ENCODE data around the gene TMEM18. TPM values are rescaled to one million over a fixed set of nuclear protein-coding genes. Genes with fewer than 3 reads are reported as not detected.

The TMEM18 gene
- total RNA-seq, 2 donors from 2014 or later: 10.9 to 13.2 TPM

DNA sequence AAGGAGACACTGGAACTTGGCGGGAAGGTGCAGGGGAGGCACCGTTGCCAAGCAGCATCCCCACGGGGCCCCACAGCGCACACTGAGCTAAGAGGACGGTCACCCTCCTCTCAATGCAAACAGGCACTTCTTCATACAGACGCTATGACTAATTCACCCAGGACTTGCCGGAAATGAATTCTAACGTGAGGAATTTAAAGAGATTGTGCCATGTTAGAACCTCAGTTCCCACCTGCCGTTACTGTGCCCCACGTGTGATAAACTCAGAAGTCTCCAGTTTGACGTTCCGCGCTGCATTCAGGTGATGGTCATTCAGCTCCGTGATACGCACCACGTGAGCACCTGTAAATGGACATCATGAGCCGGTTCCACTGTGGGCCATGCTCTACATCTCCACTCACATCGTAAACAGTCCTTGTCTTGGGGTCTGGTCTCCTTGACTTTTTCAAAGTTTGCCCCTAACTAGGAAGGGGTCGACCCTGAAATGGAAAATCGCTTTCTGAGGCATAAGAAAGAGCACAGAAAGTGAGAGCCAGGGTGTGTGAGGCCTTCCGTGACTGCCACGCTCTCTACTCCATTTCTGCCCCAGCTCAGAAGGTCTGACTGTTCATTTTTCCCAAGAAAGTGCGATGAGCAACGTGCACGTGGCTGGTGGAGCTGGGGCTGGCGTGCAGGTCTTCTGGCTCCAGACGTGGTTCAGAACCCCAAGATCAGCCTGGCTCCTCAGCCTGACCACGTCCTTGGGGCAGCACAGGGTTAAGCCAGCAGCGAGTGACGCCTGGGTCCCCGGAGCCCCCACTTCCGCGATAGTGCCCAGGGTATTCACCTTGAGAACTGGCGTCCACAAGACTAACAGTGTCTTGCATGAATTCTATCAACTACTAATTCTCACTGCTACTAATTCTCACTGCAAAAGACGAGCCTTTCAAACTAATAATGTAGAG is 35.1 kb downstream of the TMEM18 start:
- H3K27me3 ChIP-seq: no peaks in the 10 kb centered on the region
- TF ChIP-seq POLR2A (IDR thresholded peaks at IDR 0.05): no peak
- TF ChIP-seq, protein P1, sequence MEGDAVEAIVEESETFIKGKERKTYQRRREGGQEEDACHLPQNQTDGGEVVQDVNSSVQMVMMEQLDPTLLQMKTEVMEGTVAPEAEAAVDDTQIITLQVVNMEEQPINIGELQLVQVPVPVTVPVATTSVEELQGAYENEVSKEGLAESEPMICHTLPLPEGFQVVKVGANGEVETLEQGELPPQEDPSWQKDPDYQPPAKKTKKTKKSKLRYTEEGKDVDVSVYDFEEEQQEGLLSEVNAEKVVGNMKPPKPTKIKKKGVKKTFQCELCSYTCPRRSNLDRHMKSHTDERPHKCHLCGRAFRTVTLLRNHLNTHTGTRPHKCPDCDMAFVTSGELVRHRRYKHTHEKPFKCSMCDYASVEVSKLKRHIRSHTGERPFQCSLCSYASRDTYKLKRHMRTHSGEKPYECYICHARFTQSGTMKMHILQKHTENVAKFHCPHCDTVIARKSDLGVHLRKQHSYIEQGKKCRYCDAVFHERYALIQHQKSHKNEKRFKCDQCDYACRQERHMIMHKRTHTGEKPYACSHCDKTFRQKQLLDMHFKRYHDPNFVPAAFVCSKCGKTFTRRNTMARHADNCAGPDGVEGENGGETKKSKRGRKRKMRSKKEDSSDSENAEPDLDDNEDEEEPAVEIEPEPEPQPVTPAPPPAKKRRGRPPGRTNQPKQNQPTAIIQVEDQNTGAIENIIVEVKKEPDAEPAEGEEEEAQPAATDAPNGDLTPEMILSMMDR (IDR thresholded peaks at IDR 0.05): no peak
- 82 to 83% methylated on average over 32 to 35 of the region's 35 CpGs for WGBS, 2 donors
- DNase-seq: no peak
- H3K27ac ChIP-seq: no peak overlapping the region
- H3K4me1 ChIP-seq: no peaks in the 10 kb centered on the region
- ATAC-seq: no peak
- no peaks in the 10 kb centered on the region for H3K9me3 ChIP-seq
- no peak overlapping the region for H3K4me3 ChIP-seq
- no peaks in the 10 kb centered on the region for H3K36me3 ChIP-seq (replicated peaks in 1 of 2; ENCODE audit: insufficient read depth in 1 of 2, low read depth in 2 of 2)
- intact Hi-C loops (cut with DNase I): no loop called here

DNA sequence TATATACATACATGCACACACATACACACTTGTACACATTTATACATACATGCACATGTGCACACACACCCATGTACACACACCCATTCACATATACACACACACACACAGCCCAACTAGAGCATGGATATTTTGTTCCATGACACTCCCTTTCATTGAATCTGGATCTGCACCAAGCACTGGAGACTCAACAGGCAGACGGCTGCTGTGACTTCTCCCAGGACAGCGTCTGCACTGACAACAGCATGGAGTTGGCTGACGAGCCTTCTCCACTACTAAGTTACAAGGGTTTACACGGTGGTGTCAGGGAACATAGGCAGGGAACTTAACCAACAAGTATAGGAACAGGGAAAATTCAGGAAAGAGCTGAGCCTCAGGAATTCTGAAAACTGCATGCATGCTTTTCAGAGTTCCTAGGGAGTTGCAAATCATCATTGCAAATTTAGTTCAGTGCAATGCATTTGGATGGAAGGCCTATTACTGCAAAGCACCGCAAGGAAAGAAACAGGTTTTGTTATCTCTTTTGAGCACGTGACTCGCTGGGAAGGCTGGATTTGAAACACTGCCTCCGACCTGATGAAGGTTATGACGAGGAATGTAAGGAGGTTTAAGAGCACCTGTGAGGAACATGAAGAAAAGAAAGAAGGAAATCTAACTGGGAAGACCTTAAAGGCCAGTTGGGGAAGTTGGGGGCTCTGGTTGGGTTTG is 35.9 kb downstream of the TMEM18 start:
- H3K9me3 ChIP-seq: no peaks in the 10 kb centered on the region
- H3K27me3 ChIP-seq: no peaks in the 10 kb centered on the region
- ATAC-seq: no peak
- no peaks in the 10 kb centered on the region for H3K36me3 ChIP-seq (replicated peaks in 1 of 2; ENCODE audit: insufficient read depth in 1 of 2, low read depth in 2 of 2)
- DNase-seq: no peak
- 26 to 27% methylated on average over 9 of the region's 9 CpGs for WGBS, 2 donors
- TF ChIP-seq POLR2A (IDR thresholded peaks at IDR 0.05): no peak
- TF ChIP-seq, protein P1 (IDR thresholded peaks at IDR 0.05): no peak
- H3K27ac ChIP-seq: no peak overlapping the region
- no peak overlapping the region for H3K4me3 ChIP-seq
- H3K4me1 ChIP-seq: peaks cover 6% of the 10 kb centered on the region
- intact Hi-C loops (cut with DNase I): no loop called here

- Histone ChIP-seq H3K27me3 (no peaks in the 10 kb centered on the region), H3K9me3 (no peaks in the 10 kb centered on the region), H3K27ac (no peak overlapping the region), H3K4me1 (peaks cover 8% of the 10 kb centered on the region), H3K36me3 (replicated peaks in 1 of 2; ENCODE audit: insufficient read depth in 1 of 2, low read depth in 2 of 2) (no peaks in the 10 kb centered on the region), H3K4me3 (no peak overlapping the region)
- intact Hi-C loops (cut with DNase I): no loop called here
- DNase-seq: no peak
- TF ChIP-seq, protein P1 (IDR thresholded peaks at IDR 0.05): no peak
- no peak for TF ChIP-seq POLR2A (IDR thresholded peaks at IDR 0.05)
- ATAC-seq: no peak
- WGBS, 2 donors: 70 to 72% methylated on average over 5 to 6 of the region's 6 CpGs
Measured at GRCh38 chr2:639703-640102, 37.5 kb downstream of the TMEM18 start.

GRCh38 chr2:637804-638203 is 39.4 kb downstream of the TMEM18 start:
- no peak overlapping the region for H3K4me3 ChIP-seq
- ATAC-seq (no peak), DNase-seq (no peak)
- no peaks in the 10 kb centered on the region for H3K27me3 ChIP-seq
- 38 to 55% methylated on average over 7 of the region's 7 CpGs for WGBS, 2 donors
- intact Hi-C loops (cut with DNase I): no loop called here
- no peaks in the 10 kb centered on the region for H3K9me3 ChIP-seq
- no peak overlapping the region for H3K27ac ChIP-seq
- peaks cover 8% of the 10 kb centered on the region for H3K4me1 ChIP-seq
- H3K36me3 ChIP-seq (replicated peaks in 1 of 2; ENCODE audit: insufficient read depth in 1 of 2, low read depth in 2 of 2): no peaks in the 10 kb centered on the region
- TF ChIP-seq, protein P1 (IDR thresholded peaks at IDR 0.05): no peak
- TF ChIP-seq POLR2A (IDR thresholded peaks at IDR 0.05): no peak
